GM21576 (cell line): ENCODE data around the gene ZNF853.
"Not testable (repeated sequence)": the region's sequence is repeated elsewhere in the genome, so short reads cannot be mapped to it uniquely, and the experiment has no call there.

Source experiments
- ATAC-seq: cut with Tn5 transposase; IDR thresholded peaks from one replicate; pipeline ENCODE4 v1.9.1; 2021; ENCODE audit warnings: mild to moderate bottlenecking, moderate library complexity; ENCODE audit not compliant: unreplicated experiment

Gene ZNF853

DNA sequence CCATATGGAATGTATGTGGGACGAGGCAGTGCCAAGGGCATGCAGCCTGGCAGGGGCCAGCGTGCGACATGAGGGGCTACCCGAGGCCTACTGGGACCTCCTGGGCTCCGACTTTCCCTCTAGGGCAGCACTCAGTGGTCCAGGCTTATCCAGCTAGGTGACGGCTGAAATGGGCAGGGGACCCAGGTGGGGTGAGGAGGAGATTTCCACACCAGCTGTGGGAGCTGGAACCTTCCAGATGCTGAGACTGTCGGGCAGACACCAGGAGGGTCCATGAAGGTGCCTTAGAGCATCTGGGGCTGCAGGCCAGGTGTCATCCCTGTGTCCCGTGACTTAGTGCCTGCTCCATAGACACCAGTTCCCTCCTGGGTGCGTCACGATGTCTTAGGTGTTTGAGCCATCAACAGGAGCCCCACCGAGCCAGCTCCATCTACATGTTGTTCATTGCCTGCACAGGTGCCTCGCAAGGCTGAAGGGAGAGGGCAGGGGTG is 35.2 kb downstream of the ZNF853 start:
- no peak for ATAC-seq

- ATAC-seq, result no peak
Measured at GRCh38 chr7:6651851-6652445, 36.5 kb downstream of the ZNF853 start.

- no peak for ATAC-seq
Measured at GRCh38 chr7:6652446-6653011, 37.1 kb downstream of the ZNF853 start.

GRCh38 chr7:6653071-6654003 is 37.9 kb downstream of the ZNF853 start:
- ATAC-seq, result no peak

- ATAC-seq, result no peak
Measured at GRCh38 chr7:6654113-6654841, 38.9 kb downstream of the ZNF853 start.

DNA sequence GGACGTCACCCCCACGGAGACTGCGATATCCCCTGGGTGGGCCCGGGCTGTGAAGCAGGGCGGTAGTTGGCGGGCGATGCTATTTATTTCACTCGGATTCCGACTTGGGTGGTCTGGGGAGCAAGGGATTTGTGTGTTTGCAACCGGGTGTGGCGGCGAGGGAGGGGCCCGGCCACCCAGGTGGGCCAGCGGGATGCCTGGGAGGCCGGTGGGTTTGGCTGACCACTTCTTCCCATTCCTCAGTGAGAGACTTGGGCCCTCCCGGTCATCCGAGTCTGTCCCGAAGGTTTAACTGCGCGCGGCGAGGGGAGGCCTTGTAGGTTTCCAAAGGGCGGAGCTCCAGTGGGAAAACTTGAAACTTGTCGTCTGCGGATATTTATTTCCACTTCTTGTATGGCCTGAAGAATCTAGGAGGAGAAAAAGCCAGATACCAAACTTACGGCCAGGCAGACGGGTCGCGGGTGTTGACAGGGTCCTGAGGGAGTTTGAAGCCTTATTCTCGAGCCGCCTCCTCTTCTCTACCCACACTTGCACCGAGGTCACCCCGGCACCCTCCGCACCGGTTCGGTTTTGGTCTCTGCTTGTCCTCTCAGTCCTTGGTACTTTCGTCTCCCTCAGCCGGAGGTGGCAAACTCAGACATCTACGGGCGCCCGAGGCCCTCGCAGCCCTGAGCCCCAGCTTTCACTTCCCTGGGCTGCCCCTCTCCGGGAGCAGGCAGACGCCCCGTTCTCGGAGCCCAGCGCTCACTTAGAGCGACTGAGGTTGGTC is 39.6 kb downstream of the ZNF853 start:
- ATAC-seq, result no peak

DNA sequence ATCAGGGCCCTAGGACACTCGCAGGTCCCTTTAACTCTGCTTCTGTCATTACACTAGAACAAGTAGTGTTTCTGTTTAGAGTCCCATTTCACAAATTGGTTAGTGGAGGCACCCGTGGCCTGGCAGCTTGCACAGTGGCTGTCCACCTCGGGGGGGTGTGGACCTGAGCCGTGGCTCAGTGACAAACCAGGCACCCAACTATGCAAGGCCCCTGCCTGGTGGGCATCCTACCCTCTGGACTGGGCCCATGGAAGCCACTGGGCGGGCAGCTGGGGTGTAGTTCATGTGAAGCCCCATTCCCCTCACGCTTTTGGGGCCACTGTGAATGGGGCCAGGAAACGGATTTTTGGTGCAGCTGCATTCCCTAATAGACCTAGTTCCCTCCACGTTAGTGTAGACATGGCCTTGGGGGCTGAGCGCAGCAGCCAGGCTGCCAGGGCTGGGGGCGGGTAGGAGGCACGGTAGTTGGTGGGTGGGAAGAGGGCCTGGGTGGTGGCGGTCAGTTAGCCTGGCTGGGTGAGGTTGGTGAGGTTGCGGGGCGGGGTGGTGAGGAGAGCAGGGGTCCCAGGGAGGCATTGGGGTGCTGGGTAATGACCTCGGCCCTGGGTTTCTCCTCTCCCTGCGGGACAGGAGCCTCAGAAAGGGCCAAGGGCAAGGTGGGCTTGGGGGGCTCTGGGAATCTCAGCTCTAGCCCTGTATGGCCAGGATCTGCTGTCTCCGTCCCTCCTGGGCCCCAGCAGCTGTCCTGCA is 40.4 kb downstream of the ZNF853 start:
- ATAC-seq, result no peak

DNA sequence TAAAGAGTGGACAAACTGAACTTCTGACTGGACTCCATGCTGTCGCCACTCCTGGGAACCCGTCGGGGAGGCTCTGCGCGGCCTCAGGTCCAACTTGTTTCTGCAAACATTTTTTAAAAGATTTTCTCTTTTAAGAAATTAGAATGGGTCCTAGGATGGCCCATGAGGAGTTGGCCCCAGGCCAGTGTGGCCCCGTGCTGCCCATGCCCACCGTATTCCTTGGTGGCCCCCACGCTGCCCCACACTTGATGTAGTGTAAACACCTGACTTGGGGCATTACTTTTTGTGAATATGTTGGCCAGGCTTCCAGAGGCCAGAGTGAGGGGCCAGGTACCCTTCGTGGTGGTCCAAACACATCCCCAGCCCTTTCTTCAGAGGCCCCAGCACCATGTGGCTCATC is 41.0 kb downstream of the ZNF853 start:
- no peak for ATAC-seq

DNA sequence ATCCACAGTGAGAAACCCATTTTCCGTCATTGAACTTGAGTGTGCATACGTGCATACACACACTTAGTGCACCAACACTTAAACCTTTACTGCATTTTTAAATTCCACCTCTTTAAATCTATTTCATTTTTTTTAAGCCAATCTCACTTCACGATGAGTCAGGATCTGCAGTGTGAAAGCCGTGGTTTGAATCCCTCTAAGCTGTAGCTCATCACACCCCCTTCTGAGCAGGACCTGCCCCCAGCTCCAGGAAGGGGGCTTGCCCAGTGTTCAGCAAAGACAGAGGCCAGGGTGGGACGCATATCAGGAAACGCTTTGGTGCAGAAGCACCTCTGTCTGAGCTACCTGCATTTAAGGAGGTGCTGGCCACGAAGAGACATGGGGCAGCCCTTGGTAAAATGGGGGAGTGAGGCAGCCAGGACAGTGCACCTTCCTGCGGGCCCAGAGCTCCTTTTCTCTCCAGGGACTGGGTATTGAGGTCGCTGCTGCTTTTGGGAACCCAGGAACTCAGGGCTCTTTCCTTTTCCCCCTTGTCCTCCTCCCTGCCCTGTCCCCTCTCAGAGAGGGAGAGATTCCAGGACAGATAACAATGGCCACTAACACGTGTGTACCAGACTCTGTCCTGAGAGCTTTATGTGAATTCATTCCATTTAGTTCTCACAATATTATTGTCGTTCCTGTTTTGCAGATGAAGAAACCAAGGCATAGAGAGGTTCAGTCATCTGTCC is 43.4 kb downstream of the ZNF853 start:
- ATAC-seq, result no peak

- ATAC-seq, result not testable (repeated sequence)
Measured at GRCh38 chr7:6670851-6671250, 55.4 kb downstream of the ZNF853 start.
